ENCODE results near the gene CASTOR1. TPM values are rescaled to one million over a fixed set of nuclear protein-coding genes. Genes with fewer than 3 reads are reported as not detected.

CASTOR1 gene
- total RNA-seq, 3 donors from 2014 or later = 15.5 to 26.6 (median 20.6) TPM

DNA sequence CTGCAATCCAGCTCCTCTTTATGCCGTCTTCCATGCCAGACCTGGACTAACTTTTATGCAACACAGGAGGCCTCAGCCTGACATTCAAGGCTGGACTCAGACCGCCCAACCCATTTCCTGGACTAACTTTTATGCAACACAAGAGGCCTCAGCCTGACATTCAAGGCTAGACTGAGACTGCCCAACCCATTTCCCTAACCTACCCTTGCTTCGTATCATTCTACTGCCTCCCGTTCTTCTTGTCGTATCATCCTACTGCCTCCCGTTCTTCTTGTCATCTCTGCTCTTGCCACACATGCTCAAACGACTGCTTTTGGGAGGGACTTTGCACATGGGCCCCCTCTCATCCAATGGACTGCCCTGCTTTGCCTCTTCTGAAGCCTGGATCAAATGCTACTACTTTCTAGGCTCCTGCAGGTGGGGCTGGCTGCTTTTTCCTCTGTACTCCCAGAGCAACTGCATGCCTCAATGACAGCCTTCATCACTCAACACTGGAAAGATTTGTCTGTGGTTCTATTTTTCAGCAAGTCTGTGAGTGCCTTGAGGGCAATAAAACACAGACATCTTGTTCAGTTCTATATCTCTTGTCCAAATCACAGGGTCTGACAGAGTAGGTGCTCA lies 29.6 kb upstream of the CASTOR1 start:
- Histone ChIP-seq H3K9me3 (no peaks in the 10 kb centered on the region), H3K4me1 (peaks cover 0 to 8% of the 10 kb centered on the region in 2 donors), H3K4me3 (no peak overlapping the region), H3K27ac (peak overlapping the region; percentile 20 to 52), H3K27me3 (no peaks in the 10 kb centered on the region), H3K36me3 (no peaks in the 10 kb centered on the region)
- no peak for DNase-seq (ENCODE audit: low spot score in 2 of 2)
- TF ChIP-seq POLR2A (IDR thresholded peaks at IDR 0.05) (no peak), POLR2AphosphoS5 (IDR thresholded peaks at IDR 0.05) (no peak)
- TF ChIP-seq, protein P1, sequence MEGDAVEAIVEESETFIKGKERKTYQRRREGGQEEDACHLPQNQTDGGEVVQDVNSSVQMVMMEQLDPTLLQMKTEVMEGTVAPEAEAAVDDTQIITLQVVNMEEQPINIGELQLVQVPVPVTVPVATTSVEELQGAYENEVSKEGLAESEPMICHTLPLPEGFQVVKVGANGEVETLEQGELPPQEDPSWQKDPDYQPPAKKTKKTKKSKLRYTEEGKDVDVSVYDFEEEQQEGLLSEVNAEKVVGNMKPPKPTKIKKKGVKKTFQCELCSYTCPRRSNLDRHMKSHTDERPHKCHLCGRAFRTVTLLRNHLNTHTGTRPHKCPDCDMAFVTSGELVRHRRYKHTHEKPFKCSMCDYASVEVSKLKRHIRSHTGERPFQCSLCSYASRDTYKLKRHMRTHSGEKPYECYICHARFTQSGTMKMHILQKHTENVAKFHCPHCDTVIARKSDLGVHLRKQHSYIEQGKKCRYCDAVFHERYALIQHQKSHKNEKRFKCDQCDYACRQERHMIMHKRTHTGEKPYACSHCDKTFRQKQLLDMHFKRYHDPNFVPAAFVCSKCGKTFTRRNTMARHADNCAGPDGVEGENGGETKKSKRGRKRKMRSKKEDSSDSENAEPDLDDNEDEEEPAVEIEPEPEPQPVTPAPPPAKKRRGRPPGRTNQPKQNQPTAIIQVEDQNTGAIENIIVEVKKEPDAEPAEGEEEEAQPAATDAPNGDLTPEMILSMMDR (IDR thresholded peaks at IDR 0.05) = no peak
- intact Hi-C loops (cut with DNase I; ENCODE audit: low total_unique reads) = no loop called here

DNA sequence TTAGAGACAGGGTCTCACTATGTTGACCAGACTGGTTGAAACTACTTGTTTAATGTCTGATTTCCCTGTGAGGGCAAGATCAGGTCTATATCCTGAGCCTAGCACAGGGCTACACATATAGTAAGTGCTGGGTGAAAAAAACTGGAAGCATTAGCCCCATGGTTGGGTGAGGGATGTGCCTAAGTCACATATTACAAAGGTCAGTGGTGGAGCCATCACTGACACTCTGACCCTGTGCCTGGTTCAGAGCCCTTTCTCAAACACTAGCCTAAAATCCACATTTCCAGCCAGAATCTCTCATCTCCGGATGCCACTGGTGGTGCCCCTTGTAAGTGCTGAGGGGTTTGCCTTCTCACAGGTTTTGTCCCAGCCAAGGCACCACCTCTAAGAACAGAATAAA lies 28.5 kb upstream of the CASTOR1 start:
- H3K27ac ChIP-seq = peak overlapping the region; percentile 20 to 52
- no peak for TF ChIP-seq POLR2A (IDR thresholded peaks at IDR 0.05)
- TF ChIP-seq, protein P1 (IDR thresholded peaks at IDR 0.05) = no peak
- no peak for TF ChIP-seq POLR2AphosphoS5 (IDR thresholded peaks at IDR 0.05)
- no peaks in the 10 kb centered on the region for H3K27me3 ChIP-seq
- H3K9me3 ChIP-seq = no peaks in the 10 kb centered on the region
- intact Hi-C loops (cut with DNase I; ENCODE audit: low total_unique reads) = no loop called here
- H3K36me3 ChIP-seq = no peaks in the 10 kb centered on the region
- H3K4me1 ChIP-seq = peaks cover 2 to 6% of the 10 kb centered on the region in 2 donors
- no peak for DNase-seq (ENCODE audit: low spot score in 2 of 2)
- no peak overlapping the region for H3K4me3 ChIP-seq

DNA sequence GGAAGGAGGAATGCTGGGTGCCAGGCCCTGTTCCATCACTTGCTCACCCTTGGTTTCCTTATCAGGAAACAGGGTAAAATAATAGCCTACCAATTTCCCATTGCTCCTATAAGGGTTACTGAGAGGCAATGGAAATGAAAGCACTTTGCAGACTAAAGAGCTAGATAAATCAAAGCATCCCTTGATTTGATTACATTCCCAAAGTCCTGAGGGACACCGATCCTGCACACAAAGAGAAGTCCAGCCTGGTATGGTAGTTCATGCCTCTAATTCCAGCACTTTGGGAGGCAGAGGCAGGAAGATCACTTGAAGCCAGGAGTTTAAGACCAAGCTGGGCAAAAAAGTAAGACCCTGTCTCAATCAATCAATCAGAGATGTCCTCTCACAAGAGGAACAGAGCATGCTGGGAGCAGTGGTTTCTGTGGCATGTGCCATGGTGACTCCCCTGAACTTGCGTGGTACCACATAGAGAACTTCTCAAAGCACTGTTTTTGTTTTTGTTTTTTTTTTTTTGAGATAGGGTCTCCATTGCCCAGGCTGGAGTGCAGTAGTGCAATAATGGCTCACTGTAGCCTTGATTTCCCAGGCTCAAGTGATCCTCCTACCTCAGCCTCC lies 26.8 kb upstream of the CASTOR1 start:
- Histone ChIP-seq H3K4me1 (peaks cover 13 to 15% of the 10 kb centered on the region in 2 donors), H3K4me3 (no peak overlapping the region), H3K27ac (peak overlapping the region in 1 of 2 donors; percentile 59), H3K36me3 (no peaks in the 10 kb centered on the region), H3K9me3 (no peaks in the 10 kb centered on the region), H3K27me3 (no peaks in the 10 kb centered on the region)
- intact Hi-C loops (cut with DNase I; ENCODE audit: low total_unique reads) = no loop called here
- DNase-seq (ENCODE audit: low spot score in 2 of 2) = no peak
- TF ChIP-seq POLR2A (IDR thresholded peaks at IDR 0.05) = no peak
- no peak for TF ChIP-seq POLR2AphosphoS5 (IDR thresholded peaks at IDR 0.05)
- TF ChIP-seq, protein P1 (IDR thresholded peaks at IDR 0.05) = no peak

DNA sequence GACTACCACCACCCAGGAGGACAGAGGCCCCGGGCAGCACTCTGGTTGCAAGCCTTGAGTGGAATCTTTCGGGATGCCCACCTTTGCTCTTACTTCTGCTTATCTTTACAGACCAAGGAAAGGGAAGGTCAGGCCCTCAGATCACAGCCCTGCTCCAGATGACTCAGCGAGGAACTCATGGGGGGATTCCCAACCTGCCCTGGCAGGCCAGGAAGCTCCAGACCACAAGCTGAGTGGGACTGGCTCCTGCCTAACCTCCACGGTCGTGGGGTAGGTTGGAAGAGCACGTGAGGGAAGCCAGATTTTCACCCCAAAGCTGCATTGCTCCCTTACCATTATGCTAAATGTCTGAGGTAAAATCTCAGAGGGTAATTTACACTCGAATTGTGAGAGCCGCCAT lies 25.6 kb upstream of the CASTOR1 start:
- no peak overlapping the region for H3K4me3 ChIP-seq
- H3K9me3 ChIP-seq = no peaks in the 10 kb centered on the region
- H3K27me3 ChIP-seq = no peaks in the 10 kb centered on the region
- TF ChIP-seq, protein P1 (IDR thresholded peaks at IDR 0.05) = no peak
- TF ChIP-seq POLR2A (IDR thresholded peaks at IDR 0.05) (no peak), POLR2AphosphoS5 (IDR thresholded peaks at IDR 0.05) (no peak)
- no peak for DNase-seq (ENCODE audit: low spot score in 2 of 2)
- intact Hi-C loops (cut with DNase I; ENCODE audit: low total_unique reads) = no loop called here
- H3K36me3 ChIP-seq = no peaks in the 10 kb centered on the region
- H3K4me1 ChIP-seq = peaks cover 21 to 27% of the 10 kb centered on the region in 2 donors
- peak overlapping the region; percentile 59 to 68 for H3K27ac ChIP-seq

All from breast epithelium (tissue), 4 donors.